Vagina (tissue), 2 donors: ENCODE results near the gene FH. TPM values are rescaled to one million over a fixed set of nuclear protein-coding genes. Genes with fewer than 3 reads are reported as not detected.
A peak's percentile ranks its signal among the peaks of the same experiment; 100 is the strongest.

Experiments used
- DNase-seq, 2 donors: peaks; one replicate each; pipeline ENCODE4 v3.0.0-alpha.2; 2017; ENCODE audit errors: extremely low spot score in 2 of 2
- H3K27ac ChIP-seq: fragments of 200-600 bp; sonication (generic); one replicate; pipeline ENCODE4 v1.5.1; 2019
- H3K27me3 ChIP-seq: fragments of 200-600 bp; sonication (generic); one replicate; pipeline ENCODE4 v1.5.1; 2019
- H3K36me3 ChIP-seq, 2 donors: fragments of 200-600 bp; sonication (generic); one replicate each; pipeline ENCODE4 v1.5.1; 2017 to 2019
- H3K4me1 ChIP-seq: fragments of 200-600 bp; sonication (generic); one replicate; pipeline ENCODE4 v1.5.1; 2019
- H3K4me3 ChIP-seq, 2 donors: fragments of 200-600 bp; sonication (generic); 1 replicate in 1 of 2; 2 replicates in 1 of 2; pipeline ENCODE4 v1.5.1; 2016 to 2019
- H3K9me3 ChIP-seq: fragments of 200-600 bp; sonication (generic); one replicate; pipeline ENCODE4 v1.5.1; 2019
- POLR2A ChIP-seq, 2 donors: fragments of 450-650 bp; IDR thresholded peaks; one replicate each; pipeline ENCODE4 v1.6.1; 2017; ENCODE audit warnings: antibody characterized with exemption in 2 of 2, mild to moderate bottlenecking in 2 of 2, moderate library complexity in 2 of 2
- POLR2AphosphoS5 ChIP-seq, 2 donors: sonication (generic); formaldehyde crosslinking; IDR thresholded peaks; one replicate each; pipeline ENCODE4 v1.9.0; 2017; ENCODE audit warnings: antibody characterized with exemption in 2 of 2, mild to moderate bottlenecking in 2 of 2, low read depth in 1 of 2; ENCODE audit not compliant: insufficient read depth in 1 of 2
- intact Hi-C: fragments of 100-400 bp; cut with DNase I; formaldehyde crosslinking; loops from one replicate; pipeline ENCODE4 v1.15.1; 2023
- total RNA-seq: library from RNA; depleted of rRNA; stranded (reverse); fragments of >200 nt; gene quantifications from one replicate; pipeline ENCODE4 v1.2.3, GENCODE V29; 2016
- TF ChIP-seq, protein P1 (sequence below), 3 experiments: fragments of 450-650 bp in 2 of 3; fragments of 200-600 bp in 1 of 3; sonication (generic) in 1 of 3; IDR thresholded peaks; one replicate each; pipeline ENCODE4 v1.5.1; 2017 to 2019; ENCODE audit warnings: antibody characterized with exemption in 3 of 3, mild to moderate bottlenecking in 2 of 3, moderate library complexity in 2 of 3

The FH gene
- total RNA-seq, 1 donor from 2014 or later = 33.6 TPM

DNA sequence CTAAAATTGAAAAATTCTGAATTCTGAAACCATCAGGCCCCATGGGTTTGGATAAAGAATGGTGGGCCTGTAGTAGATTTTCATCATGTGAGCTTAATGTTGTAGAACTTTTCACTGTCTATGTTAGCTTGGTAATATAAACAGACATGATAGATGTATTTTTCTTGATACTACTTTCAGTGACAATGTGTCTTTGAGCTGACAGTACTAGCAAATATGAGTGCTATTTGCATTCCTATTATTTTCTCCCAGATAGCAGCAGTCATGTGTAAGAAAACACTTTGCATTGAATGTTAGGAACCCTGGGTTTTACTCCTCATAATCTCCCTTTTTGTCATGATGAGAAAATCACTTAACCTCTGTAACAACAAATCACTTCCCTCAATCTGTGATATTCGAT, 30.8 kb upstream of the FH start:
- Histone ChIP-seq H3K9me3 (no peaks in the 10 kb centered on the region), H3K4me1 (no peaks in the 10 kb centered on the region), H3K27ac (no peak overlapping the region), H3K27me3 (no peaks in the 10 kb centered on the region), H3K36me3 (no peaks in the 10 kb centered on the region), H3K4me3 (no peak overlapping the region)
- TF ChIP-seq POLR2A (IDR thresholded peaks at IDR 0.05) (no peak), POLR2AphosphoS5 (IDR thresholded peaks at IDR 0.05; ENCODE audit: insufficient read depth in 1 of 2, low read depth in 1 of 2) (no peak)
- TF ChIP-seq, protein P1, sequence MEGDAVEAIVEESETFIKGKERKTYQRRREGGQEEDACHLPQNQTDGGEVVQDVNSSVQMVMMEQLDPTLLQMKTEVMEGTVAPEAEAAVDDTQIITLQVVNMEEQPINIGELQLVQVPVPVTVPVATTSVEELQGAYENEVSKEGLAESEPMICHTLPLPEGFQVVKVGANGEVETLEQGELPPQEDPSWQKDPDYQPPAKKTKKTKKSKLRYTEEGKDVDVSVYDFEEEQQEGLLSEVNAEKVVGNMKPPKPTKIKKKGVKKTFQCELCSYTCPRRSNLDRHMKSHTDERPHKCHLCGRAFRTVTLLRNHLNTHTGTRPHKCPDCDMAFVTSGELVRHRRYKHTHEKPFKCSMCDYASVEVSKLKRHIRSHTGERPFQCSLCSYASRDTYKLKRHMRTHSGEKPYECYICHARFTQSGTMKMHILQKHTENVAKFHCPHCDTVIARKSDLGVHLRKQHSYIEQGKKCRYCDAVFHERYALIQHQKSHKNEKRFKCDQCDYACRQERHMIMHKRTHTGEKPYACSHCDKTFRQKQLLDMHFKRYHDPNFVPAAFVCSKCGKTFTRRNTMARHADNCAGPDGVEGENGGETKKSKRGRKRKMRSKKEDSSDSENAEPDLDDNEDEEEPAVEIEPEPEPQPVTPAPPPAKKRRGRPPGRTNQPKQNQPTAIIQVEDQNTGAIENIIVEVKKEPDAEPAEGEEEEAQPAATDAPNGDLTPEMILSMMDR (IDR thresholded peaks at IDR 0.05) = no peak
- intact Hi-C loops = no loop called here
- DNase-seq = no peak

DNA sequence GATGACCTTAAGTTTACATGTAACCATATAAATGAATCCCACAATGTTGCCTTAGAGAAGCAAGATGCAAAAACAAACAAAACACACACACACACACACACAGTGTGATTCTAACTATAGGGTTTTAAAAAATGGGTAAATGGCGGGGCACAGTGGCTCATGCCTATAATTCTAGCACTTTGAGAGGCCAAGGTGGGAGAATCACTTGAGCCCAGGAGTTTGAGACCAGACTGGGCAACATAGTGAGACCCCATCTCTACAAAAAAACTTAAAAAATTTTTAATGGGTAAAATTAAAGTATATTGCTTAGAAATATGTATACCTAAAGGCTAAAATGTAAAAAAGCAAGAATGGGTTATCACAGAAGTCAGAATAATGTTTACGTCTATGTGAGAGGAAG, 28.5 kb upstream of the FH start:
- H3K4me1 ChIP-seq = no peaks in the 10 kb centered on the region
- no peaks in the 10 kb centered on the region for H3K36me3 ChIP-seq
- H3K4me3 ChIP-seq = no peak overlapping the region
- DNase-seq = no peak
- H3K27me3 ChIP-seq = no peaks in the 10 kb centered on the region
- H3K27ac ChIP-seq = no peak overlapping the region
- intact Hi-C loops = no loop called here
- no peaks in the 10 kb centered on the region for H3K9me3 ChIP-seq
- TF ChIP-seq POLR2AphosphoS5 (IDR thresholded peaks at IDR 0.05; ENCODE audit: insufficient read depth in 1 of 2, low read depth in 1 of 2) = no peak
- no peak for TF ChIP-seq POLR2A (IDR thresholded peaks at IDR 0.05)
- TF ChIP-seq, protein P1 (IDR thresholded peaks at IDR 0.05) = no peak

DNA sequence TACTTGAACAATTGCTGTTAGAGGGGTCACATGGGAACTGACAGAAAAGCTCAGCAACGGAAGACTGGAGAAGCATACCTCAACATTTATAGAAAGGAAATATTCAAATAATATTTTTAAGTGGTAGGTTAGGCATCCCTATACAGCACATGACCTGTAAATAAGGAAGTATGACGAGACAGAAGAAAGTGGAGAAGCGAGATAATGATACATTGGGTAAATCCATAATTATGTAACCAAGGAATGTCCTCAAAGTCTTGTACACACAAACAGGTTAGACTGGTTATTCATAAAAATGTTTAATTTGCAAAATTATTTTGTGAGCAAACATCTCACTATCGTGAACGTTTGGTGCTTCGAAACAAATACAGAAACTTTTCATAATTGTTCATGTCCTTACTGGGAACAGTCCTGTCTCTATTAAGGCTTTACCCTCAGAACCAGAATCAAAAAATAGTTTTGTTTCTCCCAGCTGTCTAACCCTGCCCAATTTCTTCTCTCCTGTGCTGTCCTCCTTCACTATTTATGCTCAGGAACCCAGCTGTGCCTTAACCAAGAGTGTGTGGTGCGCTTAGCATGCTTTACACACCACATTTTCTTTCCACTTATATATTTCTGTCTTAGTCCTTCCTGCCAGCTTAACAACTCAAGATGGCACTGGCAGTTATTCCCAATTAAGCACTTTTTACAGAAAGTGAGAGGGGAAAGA, 22.8 kb upstream of the FH start:
- Histone ChIP-seq H3K4me1 (no peaks in the 10 kb centered on the region), H3K36me3 (no peaks in the 10 kb centered on the region), H3K27me3 (no peaks in the 10 kb centered on the region), H3K4me3 (no peak overlapping the region), H3K27ac (no peak overlapping the region), H3K9me3 (no peaks in the 10 kb centered on the region)
- no peak for DNase-seq
- intact Hi-C loops = no loop called here
- TF ChIP-seq POLR2AphosphoS5 (IDR thresholded peaks at IDR 0.05; ENCODE audit: insufficient read depth in 1 of 2, low read depth in 1 of 2) = peak in 1 of 2 donors; percentile 24
- no peak for TF ChIP-seq POLR2A (IDR thresholded peaks at IDR 0.05)
- TF ChIP-seq, protein P1 (IDR thresholded peaks at IDR 0.05) = no peak

DNA sequence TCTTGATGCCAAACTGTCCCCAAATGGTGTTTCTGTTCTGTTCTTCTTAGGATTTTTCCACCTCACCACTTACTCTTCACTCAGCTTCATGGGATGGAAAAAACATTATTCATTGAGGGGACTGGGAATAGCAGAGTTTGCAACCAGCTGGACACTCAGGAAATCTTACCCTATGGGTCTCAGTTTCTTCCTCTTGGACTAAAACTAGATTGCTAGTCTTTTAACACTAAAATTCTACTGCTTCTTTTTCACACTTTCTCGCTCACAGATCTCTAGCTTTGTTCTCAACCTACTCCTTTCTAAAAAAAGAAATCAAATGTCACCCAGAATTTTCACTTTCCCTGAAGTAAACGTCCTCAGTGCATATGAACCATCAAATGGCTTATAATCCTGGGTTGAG, 17.4 kb upstream of the FH start:
- Histone ChIP-seq H3K4me3 (no peak overlapping the region), H3K9me3 (no peaks in the 10 kb centered on the region), H3K36me3 (no peaks in the 10 kb centered on the region), H3K27ac (no peak overlapping the region), H3K27me3 (no peaks in the 10 kb centered on the region), H3K4me1 (no peaks in the 10 kb centered on the region)
- no peak for TF ChIP-seq POLR2AphosphoS5 (IDR thresholded peaks at IDR 0.05; ENCODE audit: insufficient read depth in 1 of 2, low read depth in 1 of 2)
- no peak for TF ChIP-seq POLR2A (IDR thresholded peaks at IDR 0.05)
- TF ChIP-seq, protein P1 (IDR thresholded peaks at IDR 0.05) = no peak
- DNase-seq = no peak
- intact Hi-C loops = no loop called here

DNA sequence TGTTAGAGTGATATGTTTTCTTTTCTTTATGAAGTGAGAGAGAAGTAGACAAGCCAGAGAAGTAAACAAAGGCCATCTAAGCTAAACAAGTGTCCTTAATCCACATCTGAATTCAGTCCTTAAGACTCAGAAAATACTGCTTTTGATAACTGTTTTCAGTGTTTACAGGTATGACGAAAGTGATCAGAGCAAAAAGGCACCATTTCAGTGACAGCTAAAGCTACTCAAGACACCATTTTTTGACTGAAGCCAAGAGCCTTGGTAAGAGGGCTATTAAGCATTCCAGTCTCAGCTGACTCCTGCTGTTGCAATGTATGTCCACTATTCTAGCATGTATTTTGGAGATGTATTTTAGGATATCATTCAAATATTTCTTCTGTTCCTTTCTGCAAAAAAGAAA, 16.7 kb upstream of the FH start:
- no peak overlapping the region for H3K27ac ChIP-seq
- intact Hi-C loops = no loop called here
- no peaks in the 10 kb centered on the region for H3K9me3 ChIP-seq
- no peaks in the 10 kb centered on the region for H3K27me3 ChIP-seq
- H3K36me3 ChIP-seq = no peaks in the 10 kb centered on the region
- DNase-seq = no peak
- H3K4me1 ChIP-seq = no peaks in the 10 kb centered on the region
- no peak overlapping the region for H3K4me3 ChIP-seq
- TF ChIP-seq POLR2A (IDR thresholded peaks at IDR 0.05) (no peak), POLR2AphosphoS5 (IDR thresholded peaks at IDR 0.05; ENCODE audit: insufficient read depth in 1 of 2, low read depth in 1 of 2) (no peak)
- TF ChIP-seq, protein P1 (IDR thresholded peaks at IDR 0.05) = no peak
